Measurements from ENCODE around the gene C12orf60.

C12orf60 gene

DNA sequence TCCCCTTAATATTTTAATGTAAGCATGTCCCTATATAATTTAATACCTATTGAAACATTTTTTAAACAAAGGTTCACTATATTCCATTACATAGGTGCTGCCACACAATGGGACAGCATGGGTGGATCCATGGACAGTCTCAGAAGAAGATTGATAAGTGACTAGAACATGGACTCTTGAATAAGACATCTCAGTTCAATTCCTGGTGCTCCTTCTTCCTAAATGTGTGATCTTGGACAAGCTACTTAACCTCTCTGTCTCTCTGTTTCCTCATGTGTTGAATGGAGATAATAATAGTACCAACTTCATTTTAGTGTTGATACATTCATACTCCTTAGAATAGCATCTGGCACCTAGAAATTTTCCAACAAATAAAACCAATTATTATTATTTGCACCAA is 40.9 kb downstream of the C12orf60 start:
- Histone ChIP-seq H3K27me3 (no peaks in the 10 kb centered on the region), H3K4me3 (no peak overlapping the region), H3K27ac (peak overlapping the region in 1 of 2 donors; percentile 80), H3K36me3 (no peaks in the 10 kb centered on the region), H3K9me3 (no peaks in the 10 kb centered on the region), H3K4me1 (peaks cover 0 to 84% (median 46%) of the 10 kb centered on the region in 4 donors)
- no peak for DNase-seq
- intact Hi-C loops (cut with DNase I; ENCODE audit: low total_unique reads): loop anchor here (5.0 kb wide), 1 partner anchor 153 kb away; no protein-coding TSS in a partner anchor
- no peak for TF ChIP-seq CTCF (IDR thresholded peaks at IDR 0.05)

- no peak overlapping the region for H3K4me3 ChIP-seq
- no peaks in the 10 kb centered on the region for H3K27me3 ChIP-seq
- H3K36me3 ChIP-seq: no peaks in the 10 kb centered on the region
- intact Hi-C loops (cut with DNase I; ENCODE audit: low total_unique reads): loop anchor here (5.0 kb wide), 2 partner anchors 42 to 142 kb away; partner anchors contain the start of gene MGP
- H3K27ac ChIP-seq: peak overlapping the region; percentile 49 to 80
- no peaks in the 10 kb centered on the region for H3K9me3 ChIP-seq
- peak; percentile 66 to 87 for TF ChIP-seq CTCF (IDR thresholded peaks at IDR 0.05)
- peak; percentile 64 to 65 for DNase-seq
- peaks cover 0 to 87% (median 42%) of the 10 kb centered on the region in 4 donors for H3K4me1 ChIP-seq
Measured at GRCh38 chr12:14845350-14845750, 41.9 kb downstream of the C12orf60 start.

DNA sequence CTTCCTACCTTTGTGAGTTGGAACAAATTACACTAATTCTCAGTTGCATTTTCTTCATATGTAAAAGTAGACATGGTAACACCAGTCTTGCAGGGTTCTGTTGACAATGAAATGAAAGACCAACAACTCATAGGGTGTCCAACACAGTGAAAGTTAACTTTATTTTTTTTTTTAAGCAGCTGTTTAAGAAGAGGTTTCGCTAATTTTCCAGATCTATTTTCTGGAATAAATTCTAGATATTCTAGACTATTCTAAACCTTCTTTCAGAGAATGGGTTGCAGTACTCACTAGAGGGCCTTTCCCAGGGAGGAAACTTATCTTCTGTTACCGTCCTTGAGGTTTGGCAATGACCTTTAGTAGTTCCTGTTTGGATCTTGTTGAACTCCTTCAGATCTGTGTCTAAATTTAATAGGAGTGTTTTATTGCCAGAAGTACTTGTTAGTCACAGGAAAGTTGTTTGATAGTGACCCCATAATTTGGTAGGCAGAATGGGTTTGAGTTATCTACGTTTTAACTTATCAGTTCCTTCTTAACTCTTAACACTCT is 42.6 kb downstream of the C12orf60 start:
- TF ChIP-seq CTCF (IDR thresholded peaks at IDR 0.05): no peak
- Histone ChIP-seq H3K27me3 (no peaks in the 10 kb centered on the region), H3K9me3 (no peaks in the 10 kb centered on the region), H3K36me3 (no peaks in the 10 kb centered on the region), H3K27ac (peak overlapping the region; percentile 49 to 59), H3K4me3 (no peak overlapping the region), H3K4me1 (peaks cover 0 to 79% (median 34%) of the 10 kb centered on the region in 4 donors)
- intact Hi-C loops (cut with DNase I; ENCODE audit: low total_unique reads): loop anchor here (5.0 kb wide), 2 partner anchors 41 to 141 kb away; partner anchors contain the start of gene MGP
- DNase-seq: no peak

DNA sequence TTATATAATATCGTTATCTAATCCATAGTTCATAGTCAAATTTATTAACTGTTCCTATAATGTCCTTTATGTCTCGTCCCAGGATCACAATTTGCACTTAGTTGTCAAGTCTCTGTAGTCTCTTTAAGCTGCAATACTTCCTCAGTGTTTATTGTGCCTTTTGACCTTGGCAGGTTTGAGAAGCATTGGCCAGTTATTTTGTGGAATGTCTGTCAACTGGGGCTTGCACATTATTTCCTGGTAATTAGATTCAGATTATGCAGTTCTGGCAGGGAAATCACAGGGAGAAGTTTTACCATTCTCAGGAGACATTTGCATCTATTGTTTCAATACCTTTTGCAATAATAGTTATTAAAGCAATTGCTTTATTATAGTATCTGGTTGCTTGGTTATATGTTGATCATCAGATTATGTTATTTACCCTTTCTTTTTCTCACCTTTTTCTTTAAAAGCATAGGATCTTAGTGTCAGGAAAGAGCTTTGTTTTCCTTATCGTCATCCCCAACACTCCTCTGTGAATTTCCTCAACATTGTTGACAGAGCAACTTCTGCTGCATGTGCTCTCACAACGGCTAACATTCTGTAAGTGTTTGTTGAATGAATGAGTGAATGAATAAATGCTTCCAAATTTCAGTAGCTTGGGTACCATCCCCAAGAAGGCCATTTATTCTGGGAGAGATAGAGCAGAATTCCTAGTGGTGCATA is 43.6 kb downstream of the C12orf60 start:
- H3K4me1 ChIP-seq: peaks cover 0 to 70% (median 27%) of the 10 kb centered on the region in 4 donors
- no peaks in the 10 kb centered on the region for H3K9me3 ChIP-seq
- H3K27ac ChIP-seq: peak overlapping the region; percentile 49 to 59
- no peak for TF ChIP-seq CTCF (IDR thresholded peaks at IDR 0.05)
- H3K36me3 ChIP-seq: no peaks in the 10 kb centered on the region
- DNase-seq: no peak
- H3K27me3 ChIP-seq: no peaks in the 10 kb centered on the region
- intact Hi-C loops (cut with DNase I; ENCODE audit: low total_unique reads): loop anchor here (5.0 kb wide), 2 partner anchors 40 to 140 kb away; partner anchors contain the start of gene MGP
- H3K4me3 ChIP-seq: no peak overlapping the region

GRCh38 chr12:14849661-14850060 is 46.2 kb downstream of the C12orf60 start:
- H3K27ac ChIP-seq: peak overlapping the region; percentile 46 to 53
- no peaks in the 10 kb centered on the region for H3K9me3 ChIP-seq
- DNase-seq: no peak
- peaks cover 0 to 56% (median 21%) of the 10 kb centered on the region in 4 donors for H3K4me1 ChIP-seq
- no peak overlapping the region for H3K4me3 ChIP-seq
- H3K36me3 ChIP-seq: no peaks in the 10 kb centered on the region
- intact Hi-C loops (cut with DNase I; ENCODE audit: low total_unique reads): loop anchor here (5.0 kb wide), 2 partner anchors 38 to 138 kb away; partner anchors contain the start of gene MGP
- no peak for TF ChIP-seq CTCF (IDR thresholded peaks at IDR 0.05)
- no peaks in the 10 kb centered on the region for H3K27me3 ChIP-seq

Data from tibial artery (tissue), 4 donors.